ENCODE measurements around the gene FGF14. TPM values are rescaled to one million over a fixed set of nuclear protein-coding genes. Genes with fewer than 3 reads are reported as not detected.
"Not testable (repeated sequence)": the region's sequence is repeated elsewhere in the genome, so short reads cannot be mapped to it uniquely, and the experiment has no call there.

The FGF14 gene
- total and polyA plus RNA-seq, 2 experiments from 2014 or later = 0.03 TPM; not detected in 1

GRCh38 chr13:102097708-102098107, 304.1 kb downstream of the FGF14 start:
- no peak overlapping the region for H3K27ac ChIP-seq (ENCODE audit: low read depth)
- no peak overlapping the region for H3K4me2 ChIP-seq
- TF ChIP-seq NANOG (IDR thresholded peaks at IDR 0.05; ENCODE audit: borderline replicate concordance) = no peak
- TF ChIP-seq ETS1 (IDR thresholded peaks at IDR 0.05) = no peak
- TF ChIP-seq, protein P1, sequence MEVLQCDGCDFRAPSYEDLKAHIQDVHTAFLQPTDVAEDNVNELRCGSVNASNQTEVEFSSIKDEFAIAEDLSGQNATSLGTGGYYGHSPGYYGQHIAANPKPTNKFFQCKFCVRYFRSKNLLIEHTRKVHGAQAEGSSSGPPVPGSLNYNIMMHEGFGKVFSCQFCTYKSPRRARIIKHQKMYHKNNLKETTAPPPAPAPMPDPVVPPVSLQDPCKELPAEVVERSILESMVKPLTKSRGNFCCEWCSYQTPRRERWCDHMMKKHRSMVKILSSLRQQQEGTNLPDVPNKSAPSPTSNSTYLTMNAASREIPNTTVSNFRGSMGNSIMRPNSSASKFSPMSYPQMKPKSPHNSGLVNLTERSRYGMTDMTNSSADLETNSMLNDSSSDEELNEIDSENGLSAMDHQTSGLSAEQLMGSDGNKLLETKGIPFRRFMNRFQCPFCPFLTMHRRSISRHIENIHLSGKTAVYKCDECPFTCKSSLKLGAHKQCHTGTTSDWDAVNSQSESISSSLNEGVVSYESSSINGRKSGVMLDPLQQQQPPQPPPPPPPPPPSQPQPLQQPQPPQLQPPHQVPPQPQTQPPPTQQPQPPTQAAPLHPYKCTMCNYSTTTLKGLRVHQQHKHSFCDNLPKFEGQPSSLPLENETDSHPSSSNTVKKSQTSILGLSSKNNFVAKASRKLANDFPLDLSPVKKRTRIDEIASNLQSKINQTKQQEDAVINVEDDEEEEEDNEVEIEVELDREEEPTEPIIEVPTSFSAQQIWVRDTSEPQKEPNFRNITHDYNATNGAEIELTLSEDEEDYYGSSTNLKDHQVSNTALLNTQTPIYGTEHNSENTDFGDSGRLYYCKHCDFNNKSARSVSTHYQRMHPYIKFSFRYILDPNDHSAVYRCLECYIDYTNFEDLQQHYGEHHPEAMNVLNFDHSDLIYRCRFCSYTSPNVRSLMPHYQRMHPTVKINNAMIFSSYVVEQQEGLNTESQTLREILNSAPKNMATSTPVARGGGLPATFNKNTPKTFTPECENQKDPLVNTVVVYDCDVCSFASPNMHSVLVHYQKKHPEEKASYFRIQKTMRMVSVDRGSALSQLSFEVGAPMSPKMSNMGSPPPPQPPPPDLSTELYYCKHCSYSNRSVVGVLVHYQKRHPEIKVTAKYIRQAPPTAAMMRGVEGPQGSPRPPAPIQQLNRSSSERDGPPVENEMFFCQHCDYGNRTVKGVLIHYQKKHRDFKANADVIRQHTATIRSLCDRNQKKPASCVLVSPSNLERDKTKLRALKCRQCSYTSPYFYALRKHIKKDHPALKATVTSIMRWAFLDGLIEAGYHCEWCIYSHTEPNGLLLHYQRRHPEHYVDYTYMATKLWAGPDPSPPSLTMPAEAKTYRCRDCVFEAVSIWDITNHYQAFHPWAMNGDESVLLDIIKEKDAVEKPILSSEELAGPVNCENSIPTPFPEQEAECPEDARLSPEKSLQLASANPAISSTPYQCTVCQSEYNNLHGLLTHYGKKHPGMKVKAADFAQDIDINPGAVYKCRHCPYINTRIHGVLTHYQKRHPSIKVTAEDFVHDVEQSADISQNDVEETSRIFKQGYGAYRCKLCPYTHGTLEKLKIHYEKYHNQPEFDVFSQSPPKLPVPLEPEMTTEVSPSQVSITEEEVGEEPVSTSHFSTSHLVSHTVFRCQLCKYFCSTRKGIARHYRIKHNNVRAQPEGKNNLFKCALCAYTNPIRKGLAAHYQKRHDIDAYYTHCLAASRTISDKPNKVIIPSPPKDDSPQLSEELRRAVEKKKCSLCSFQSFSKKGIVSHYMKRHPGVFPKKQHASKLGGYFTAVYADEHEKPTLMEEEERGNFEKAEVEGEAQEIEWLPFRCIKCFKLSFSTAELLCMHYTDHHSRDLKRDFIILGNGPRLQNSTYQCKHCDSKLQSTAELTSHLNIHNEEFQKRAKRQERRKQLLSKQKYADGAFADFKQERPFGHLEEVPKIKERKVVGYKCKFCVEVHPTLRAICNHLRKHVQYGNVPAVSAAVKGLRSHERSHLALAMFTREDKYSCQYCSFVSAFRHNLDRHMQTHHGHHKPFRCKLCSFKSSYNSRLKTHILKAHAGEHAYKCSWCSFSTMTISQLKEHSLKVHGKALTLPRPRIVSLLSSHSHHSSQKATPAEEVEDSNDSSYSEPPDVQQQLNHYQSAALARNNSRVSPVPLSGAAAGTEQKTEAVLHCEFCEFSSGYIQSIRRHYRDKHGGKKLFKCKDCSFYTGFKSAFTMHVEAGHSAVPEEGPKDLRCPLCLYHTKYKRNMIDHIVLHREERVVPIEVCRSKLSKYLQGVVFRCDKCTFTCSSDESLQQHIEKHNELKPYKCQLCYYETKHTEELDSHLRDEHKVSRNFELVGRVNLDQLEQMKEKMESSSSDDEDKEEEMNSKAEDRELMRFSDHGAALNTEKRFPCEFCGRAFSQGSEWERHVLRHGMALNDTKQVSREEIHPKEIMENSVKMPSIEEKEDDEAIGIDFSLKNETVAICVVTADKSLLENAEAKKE (CRISPR knock-in tag; IDR thresholded peaks at IDR 0.05) = no peak
- no peak for TF ChIP-seq JUNB (IDR thresholded peaks at IDR 0.05; ENCODE audit: unreplicated experiment)
- TF ChIP-seq ZNF331 (CRISPR knock-in tag; IDR thresholded peaks at IDR 0.05; ENCODE audit: low read depth) = no peak
- no peak for TF ChIP-seq EZH2phosphoT487 (IDR thresholded peaks at IDR 0.05; ENCODE audit: unreplicated experiment)
- DNase-seq (ENCODE audit: low spot score) = no peak
- no peaks in the 10 kb centered on the region for H3K9me2 ChIP-seq (ENCODE audit: insufficient read depth)
- no peak overlapping the region for H2AFZ ChIP-seq
- Mint-ChIP-seq H3K36me3 (ENCODE audit: low read depth) (no peaks in the 10 kb centered on the region), H3K4me1 (no peaks in the 10 kb centered on the region), H3K4me3 (no peak overlapping the region), H3K27me3 (ENCODE audit: insufficient read depth, low read depth, poor library complexity) (no peaks in the 10 kb centered on the region), H3K9me3 (no peaks in the 10 kb centered on the region), H3K27ac (no peak overlapping the region)
- no peaks in the 10 kb centered on the region for H3F3A ChIP-seq (replicated peaks; ENCODE audit: low read depth)
- no peaks in the 10 kb centered on the region for H3K36me3 ChIP-seq (ENCODE audit: insufficient read depth)
- ATAC-seq = peak; percentile 30; the same call in 1 of the 3 replicates
- H3K27me3 ChIP-seq (ENCODE audit: insufficient read depth) = no peaks in the 10 kb centered on the region
- H3K79me2 ChIP-seq (replicated peaks; ENCODE audit: insufficient read depth) = no peaks in the 10 kb centered on the region
- no peaks in the 10 kb centered on the region for H3K4me1 ChIP-seq (ENCODE audit: insufficient read depth)
- no peak overlapping the region for H3K4me3 ChIP-seq
- no peaks in the 10 kb centered on the region for H4K20me1 ChIP-seq (replicated peaks; ENCODE audit: insufficient read depth)

GRCh38 chr13:102093288-102093687, 308.6 kb downstream of the FGF14 start:
- H3K4me1 ChIP-seq (ENCODE audit: insufficient read depth); H3F3A ChIP-seq (replicated peaks; ENCODE audit: low read depth); H3K36me3 ChIP-seq (ENCODE audit: insufficient read depth); H3K27ac ChIP-seq (ENCODE audit: low read depth); H3K4me3 ChIP-seq; H3K4me2 ChIP-seq; ATAC-seq; H3K36me3 Mint-ChIP-seq (ENCODE audit: low read depth); H3K27me3 Mint-ChIP-seq (ENCODE audit: insufficient read depth, low read depth, poor library complexity); H3K4me1 Mint-ChIP-seq; H2AFZ ChIP-seq; H4K20me1 ChIP-seq (replicated peaks; ENCODE audit: insufficient read depth); H3K27ac Mint-ChIP-seq; H3K9me2 ChIP-seq (ENCODE audit: insufficient read depth); H3K4me3 Mint-ChIP-seq; DNase-seq (ENCODE audit: low spot score); H3K79me2 ChIP-seq (replicated peaks; ENCODE audit: insufficient read depth); H3K9me3 Mint-ChIP-seq; H3K27me3 ChIP-seq (ENCODE audit: insufficient read depth): not testable (repeated sequence)

Data from GM23338 (cell line).